ENCODE measurements around the gene ANKRD44.
A peak's percentile ranks its signal among the peaks of the same experiment; 100 is the strongest.

Gene ANKRD44

GRCh38 chr2:197286805-197287595 lies 23.6 kb downstream of the ANKRD44 start:
- DNase-seq (ENCODE audit: low read depth) = peak; percentile 79

DNA sequence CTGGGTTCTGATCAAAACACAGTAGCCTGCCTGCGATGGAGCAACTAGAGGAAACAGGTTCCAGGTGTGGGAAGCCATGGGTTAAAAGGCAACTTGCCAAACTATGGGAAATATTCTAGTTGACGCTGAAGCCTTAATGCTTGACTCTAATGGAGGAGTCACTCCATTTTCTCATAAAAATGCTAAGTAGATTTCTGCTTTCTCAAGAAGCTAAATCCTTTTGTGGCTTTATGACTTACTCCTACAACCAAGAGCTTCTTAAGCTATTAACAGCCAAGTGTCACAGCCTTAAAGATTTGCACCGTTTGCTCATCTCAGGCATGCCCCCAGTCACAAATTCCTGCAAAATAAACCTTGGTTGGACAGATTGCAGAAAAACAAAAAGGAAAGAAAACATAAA lies 25.2 kb downstream of the ANKRD44 start:
- no peak for DNase-seq (ENCODE audit: low read depth)

DNA sequence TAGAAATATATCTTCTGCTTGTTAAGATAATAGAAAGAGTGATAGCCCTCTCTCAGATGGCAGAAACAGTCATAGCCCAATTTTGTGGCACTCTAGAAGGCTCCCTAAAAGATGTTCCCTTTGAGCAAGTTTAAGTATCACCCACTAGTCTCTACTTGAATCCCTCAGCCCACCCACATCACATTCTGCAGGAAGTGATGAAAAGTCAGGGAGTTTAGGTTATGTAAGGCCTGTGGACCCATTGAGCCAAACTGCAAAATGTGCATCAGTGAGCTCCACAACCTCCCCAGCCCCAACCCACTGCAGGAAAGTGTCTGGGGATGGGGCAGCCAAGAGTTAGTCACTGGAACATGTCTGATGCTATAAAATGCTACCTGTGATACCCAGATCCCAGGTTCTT lies 25.6 kb downstream of the ANKRD44 start:
- no peak for DNase-seq (ENCODE audit: low read depth)

DNA sequence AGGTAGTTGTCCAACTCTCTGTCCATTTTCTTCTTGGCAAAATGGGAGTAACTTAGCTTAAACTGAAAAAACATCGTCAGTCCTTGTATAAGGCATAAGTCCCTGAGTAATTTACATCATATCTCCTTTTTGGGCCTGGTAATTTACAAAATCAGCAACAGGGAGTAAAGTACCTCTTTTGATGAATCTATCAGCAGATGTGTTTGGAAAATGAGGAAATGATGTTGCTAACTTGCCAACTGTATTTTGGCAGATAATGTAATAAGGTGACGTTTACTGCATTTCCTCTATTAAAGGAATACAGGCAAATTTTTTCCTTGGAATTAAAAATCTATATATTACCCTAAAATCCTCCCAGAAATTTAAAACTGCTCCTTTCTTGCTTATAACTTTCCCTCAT lies 29.2 kb downstream of the ANKRD44 start:
- DNase-seq (ENCODE audit: low read depth) = no peak

GRCh38 chr2:197280015-197280702 lies 30.4 kb downstream of the ANKRD44 start:
- no peak for DNase-seq (ENCODE audit: low read depth)

DNA sequence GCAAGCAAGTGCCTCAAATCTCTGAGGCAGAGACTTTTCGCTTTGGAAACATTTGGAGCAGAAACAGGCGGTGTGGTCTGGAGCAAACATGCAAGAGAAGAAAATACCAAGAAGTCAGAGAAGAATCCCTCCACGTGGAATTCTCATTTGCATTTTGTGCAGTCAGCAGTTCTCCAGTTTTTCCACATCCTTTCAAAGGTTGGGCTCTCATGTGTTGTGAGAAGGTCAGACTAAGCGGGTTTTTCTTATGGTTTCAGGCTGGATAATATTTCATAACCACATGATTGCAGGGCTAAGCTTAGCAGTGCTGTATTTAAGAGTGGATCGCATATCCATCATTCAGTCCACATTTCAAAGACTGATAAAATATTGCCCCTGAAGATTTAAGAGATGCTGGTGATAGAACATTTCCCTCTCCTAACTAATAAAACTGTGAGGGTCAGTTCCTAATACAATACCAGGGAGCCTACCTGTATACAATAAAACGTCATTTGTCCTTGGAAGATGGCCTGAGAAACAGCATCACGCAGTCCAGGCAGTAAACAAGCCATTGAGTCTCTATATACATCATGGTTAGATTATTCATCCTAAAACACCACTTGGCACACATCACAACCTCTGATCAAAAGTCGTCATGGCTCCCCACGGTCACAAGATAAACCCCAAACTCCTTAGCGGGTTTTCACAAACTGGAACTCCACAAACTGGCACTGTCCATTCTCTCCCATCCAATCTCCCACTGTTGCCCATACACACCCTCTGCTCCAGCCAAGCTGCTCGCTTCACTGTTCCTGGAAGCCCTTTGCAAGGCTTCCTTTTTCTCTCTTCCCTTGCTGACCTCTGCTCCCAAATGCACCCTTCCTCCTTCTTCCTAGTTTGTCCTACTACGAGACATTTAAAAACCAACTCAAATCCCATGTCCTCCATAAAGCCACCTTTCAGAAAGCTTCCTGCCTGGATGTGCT lies 31.5 kb downstream of the ANKRD44 start:
- DNase-seq (ENCODE audit: low read depth) = no peak

GRCh38 chr2:197277794-197278193 lies 32.8 kb downstream of the ANKRD44 start:
- DNase-seq (ENCODE audit: low read depth) = no peak

GRCh38 chr2:197276156-197276555 lies 34.4 kb downstream of the ANKRD44 start:
- no peak for DNase-seq (ENCODE audit: low read depth)

- no peak for DNase-seq (ENCODE audit: low read depth)
Measured at GRCh38 chr2:197274937-197275336, 35.6 kb downstream of the ANKRD44 start.

DNA sequence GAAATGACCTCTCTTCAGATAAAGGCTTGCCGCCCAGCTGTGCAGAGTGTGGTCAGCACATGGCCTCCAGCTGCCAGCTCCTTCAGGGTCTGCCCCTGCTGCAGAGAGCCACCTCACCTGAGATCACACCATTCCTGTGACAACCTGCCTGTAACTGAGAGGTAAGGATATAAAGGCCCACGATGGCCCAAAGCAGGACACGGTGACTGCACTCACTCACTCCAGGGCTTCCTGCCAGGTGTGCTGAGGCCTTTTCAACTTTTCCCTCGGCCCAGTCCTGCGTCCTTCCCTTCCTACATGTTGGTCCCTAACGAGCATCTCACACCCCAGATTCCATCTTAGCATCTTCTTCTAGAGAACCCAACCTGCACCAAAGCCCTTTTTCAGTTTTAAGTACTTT lies 36.2 kb downstream of the ANKRD44 start:
- DNase-seq (ENCODE audit: low read depth) = no peak

- DNase-seq (ENCODE audit: low read depth) = no peak
Measured at GRCh38 chr2:197273485-197273884, 37.1 kb downstream of the ANKRD44 start.

DNA sequence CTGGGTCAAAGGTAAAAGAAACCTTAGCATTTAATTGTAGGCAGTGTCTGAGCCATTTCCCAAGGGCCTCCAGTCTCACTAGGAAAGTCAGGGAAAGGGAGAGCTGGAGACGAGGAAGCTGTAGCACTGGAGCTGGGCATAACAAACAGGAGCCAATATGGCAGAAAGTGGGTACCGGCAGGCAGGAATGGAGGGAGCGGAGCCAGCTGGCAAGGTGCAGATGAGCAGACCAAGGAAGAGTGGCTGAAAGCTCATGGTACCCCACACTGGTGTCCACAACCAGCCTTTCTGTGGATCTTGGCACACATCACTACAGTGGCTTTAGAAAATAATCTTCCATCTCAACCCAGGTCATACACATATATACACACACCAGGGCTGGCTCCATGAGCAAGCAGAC lies 40.0 kb downstream of the ANKRD44 start:
- no peak for DNase-seq (ENCODE audit: low read depth)

DNA sequence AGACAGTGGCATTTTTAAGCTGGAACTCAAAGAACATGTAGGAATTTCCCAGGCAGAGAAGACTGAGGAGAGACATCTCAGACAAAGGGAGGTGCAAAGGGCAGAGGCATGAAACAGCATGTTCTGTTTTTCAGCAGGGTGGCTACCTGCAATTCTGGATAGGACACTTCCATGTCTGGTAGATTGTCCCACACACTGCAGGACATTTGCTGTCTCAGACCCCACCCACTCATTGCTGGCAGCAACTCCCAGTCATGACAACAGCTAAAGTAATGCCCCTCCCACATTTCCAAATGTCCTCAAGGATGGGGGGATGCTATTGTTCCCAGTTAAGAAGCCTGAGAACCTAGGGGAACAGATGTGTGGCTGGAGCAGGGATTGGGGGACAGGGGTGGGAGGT lies 40.8 kb downstream of the ANKRD44 start:
- DNase-seq (ENCODE audit: low read depth) = no peak

DNA sequence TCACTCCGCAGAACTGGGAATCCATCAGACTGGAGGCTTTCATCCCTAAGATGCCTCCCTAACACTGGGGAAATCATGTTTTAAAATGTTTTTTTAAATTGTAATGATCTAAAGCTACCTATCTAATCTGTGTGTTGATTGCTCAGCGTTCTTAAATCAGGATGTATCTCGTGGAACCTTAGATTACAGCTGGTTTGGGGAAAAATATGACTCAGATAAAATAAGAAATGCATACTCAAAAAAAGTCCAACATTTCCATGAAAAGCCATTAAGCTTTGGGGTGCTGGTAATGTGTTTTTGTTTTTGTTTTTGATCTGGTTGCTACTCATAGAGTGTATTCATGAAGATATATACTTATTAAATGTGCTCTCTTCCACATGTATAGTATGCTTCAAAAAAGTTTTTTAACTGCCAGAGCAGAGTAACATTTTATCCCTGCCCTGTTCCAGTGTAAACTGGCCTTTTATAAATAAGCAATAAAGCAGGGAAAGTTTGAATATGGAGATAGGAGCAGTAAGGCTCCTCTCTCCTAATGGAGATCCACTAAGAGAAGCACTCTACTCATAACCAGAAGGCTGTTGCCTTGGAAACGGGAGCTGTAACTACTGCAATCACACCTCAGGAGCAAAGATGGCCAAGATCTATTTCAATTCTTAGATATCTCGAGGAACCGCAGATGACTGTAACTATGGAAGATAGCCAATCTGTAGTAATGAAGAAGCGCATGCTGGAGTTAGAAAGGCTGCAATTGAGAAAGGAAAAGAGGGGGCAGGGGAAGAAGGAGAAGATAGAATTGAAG lies 41.6 kb downstream of the ANKRD44 start:
- no peak for DNase-seq (ENCODE audit: low read depth)

DNA sequence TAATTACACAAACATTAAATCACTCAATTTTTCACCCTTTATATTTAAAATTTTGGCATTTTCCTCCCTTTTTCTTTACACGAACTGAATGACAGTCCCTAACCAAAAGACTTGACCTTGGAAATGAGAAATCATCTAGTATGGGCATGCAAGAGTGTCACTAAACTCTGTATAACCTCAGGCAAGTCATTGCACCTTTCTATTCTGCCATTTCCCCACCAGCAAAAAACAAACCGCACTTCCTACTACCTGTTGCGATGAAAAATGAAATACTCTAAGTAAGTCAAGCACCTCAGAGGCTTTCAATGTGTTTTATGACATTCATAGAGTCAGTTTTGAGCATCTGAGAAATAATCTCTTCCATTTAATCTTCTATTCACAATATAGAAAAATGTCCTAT lies 44.1 kb downstream of the ANKRD44 start:
- DNase-seq (ENCODE audit: low read depth) = no peak

- no peak for DNase-seq (ENCODE audit: low read depth)
Measured at GRCh38 chr2:197265924-197266323, 44.7 kb downstream of the ANKRD44 start.

GRCh38 chr2:197265036-197265435 lies 45.5 kb downstream of the ANKRD44 start:
- no peak for DNase-seq (ENCODE audit: low read depth)

GRCh38 chr2:197264332-197264731 lies 46.2 kb downstream of the ANKRD44 start:
- DNase-seq (ENCODE audit: low read depth) = no peak

DNA sequence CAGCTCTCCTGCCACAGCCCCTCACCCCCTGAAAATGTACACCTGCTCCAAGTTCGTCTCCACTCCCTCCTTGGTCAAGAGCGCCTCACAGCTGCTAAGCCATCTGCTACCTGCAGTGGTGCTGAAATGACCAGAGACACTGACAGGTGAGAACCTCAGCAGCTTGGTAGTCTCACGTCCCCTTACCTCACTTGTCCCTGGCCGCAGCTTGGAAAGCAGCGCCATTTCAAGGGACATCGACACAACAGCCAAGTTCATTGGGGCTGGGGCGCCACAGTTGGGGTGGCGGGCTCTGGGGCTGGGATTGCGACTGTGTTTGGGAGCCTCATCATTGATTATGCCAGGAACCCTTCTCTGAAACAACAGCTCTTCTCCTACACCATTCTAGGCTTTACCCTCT lies 47.5 kb downstream of the ANKRD44 start:
- DNase-seq (ENCODE audit: low read depth) = no peak

- DNase-seq (ENCODE audit: low read depth) = no peak
Measured at GRCh38 chr2:197261808-197262226, 48.8 kb downstream of the ANKRD44 start.

DNA sequence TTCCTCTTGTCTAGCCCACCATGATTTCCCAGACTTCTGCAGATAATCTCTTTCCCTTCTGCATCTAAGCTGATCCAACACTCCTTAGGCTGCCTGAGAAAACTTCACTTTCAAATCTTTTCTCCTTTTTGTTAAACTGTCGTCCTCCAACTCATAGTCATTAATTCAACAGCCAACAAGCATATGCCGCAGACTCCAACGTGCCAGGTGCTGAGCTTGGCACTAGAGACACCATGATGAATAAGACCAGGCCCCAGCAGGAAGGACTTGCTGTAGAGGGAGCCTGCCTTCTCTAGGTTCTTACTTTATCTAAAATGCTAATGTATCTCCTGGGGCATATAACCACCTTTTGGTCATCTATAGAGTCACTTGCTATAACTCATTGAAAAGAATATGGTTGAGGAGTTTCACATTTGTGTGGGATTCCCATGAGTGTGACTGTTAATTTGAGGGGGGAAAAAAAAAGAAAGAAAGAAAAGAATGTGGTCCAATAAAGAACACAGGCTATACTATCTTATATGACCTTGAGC lies 51.0 kb downstream of the ANKRD44 start:
- no peak for DNase-seq (ENCODE audit: low read depth)

Measured in GM04504 (cell line).